ENCODE data around the gene NELFE.

The NELFE gene

DNA sequence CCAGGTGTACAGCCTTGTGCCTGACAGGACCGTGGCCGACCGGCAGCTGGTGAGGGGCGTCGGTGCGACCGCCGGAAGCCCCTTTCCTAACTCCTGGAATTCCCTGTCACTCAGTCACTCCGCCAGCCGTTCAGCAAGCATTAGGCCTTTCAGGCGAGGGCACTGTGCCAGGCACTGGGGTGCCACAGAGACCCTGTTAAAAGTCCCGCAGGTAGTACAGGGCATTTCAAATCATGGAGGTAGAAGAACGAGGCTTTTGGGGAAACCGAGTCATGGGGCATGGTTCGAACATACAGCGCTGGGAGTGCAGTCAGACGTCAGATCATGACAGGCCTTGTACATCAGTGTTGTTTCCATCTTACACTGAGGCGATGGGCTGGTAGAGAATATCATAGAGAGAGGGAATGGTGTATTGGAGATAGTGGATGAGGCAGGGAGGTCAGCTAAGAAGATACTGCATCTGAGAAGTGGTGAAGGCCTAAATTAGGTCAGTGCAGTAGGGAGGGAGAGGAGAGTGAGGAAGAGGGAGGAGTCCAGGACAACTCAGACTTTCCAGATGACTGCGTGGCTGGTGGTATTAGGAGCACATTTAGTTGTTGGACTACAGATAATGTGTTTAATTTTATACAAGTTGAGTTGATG, 14.1 kb upstream of the NELFE start:
- Histone ChIP-seq H3K27me3 (ENCODE audit: control insufficient read depth in 1 of 2, insufficient read depth in 2 of 2, low read length in 2 of 2) (no peaks in the 10 kb centered on the region), H3K9me3 (ENCODE audit: control insufficient read depth in 1 of 2, low read length in 2 of 2) (no peaks in the 10 kb centered on the region), H3K36me3 (ENCODE audit: control insufficient read depth in 1 of 2, insufficient read depth in 2 of 2, low read length in 2 of 2) (peaks cover 11 to 27% of the 10 kb centered on the region in 2 donors), H3K4me1 (ENCODE audit: control insufficient read depth in 1 of 2, insufficient read depth in 2 of 2, low read length in 2 of 2) (peaks cover 24 to 29% of the 10 kb centered on the region in 2 donors), H3K4me3 (ENCODE audit: low read depth in 1 of 2, low read length in 2 of 2) (peak overlapping the region; percentile 90 to 93), H3K9ac (ENCODE audit: low read depth in 1 of 2, low read length in 2 of 2) (peak overlapping the region; percentile 94 to 96), H3K27ac (ENCODE audit: low read depth, low read length) (peak overlapping the region; percentile 99)

DNA sequence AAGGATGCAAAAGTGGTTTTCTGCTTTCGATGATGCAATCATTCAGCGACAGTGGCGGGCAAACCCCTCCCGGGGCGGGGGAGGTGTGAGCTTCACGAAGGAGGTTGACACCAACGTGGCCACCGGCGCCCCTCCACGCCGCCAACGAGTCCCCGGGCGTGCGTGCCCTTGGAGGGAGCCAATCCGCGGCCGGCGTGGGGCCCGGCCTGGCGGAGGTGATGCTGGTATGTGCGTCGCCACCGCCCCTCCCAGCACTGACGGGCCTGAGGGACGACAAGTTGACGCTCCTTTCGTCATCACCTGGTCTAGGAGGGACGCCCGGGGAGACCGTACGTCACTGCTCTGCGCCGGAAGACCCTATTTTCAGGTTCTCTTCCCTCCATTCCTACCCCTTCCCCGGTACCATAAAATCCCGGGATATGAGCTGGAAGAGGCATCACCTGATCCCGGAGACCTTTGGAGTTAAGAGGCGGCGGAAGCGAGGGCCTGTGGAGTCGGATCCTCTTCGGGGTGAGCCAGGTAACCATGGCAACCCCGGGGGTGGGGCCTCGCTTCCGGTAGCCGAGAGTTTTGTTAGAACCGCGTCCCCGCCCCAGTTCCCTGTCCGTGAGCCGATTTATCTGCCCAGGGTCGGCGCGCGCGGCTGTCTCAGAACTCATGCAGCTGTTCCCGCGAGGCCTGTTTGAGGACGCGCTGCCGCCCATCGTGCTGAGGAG, 13.4 kb upstream of the NELFE start, which contains the start of gene DXO:
Gene DXO, minus strand, starts transcription at position 146 of the 716 bp plus-strand sequence. CDS start 463 bp downstream, outside the sequence.
- peaks cover 18 to 34% of the 10 kb centered on the region in 2 donors for H3K36me3 ChIP-seq (ENCODE audit: control insufficient read depth in 1 of 2, insufficient read depth in 2 of 2, low read length in 2 of 2)
- no peaks in the 10 kb centered on the region for H3K9me3 ChIP-seq (ENCODE audit: control insufficient read depth in 1 of 2, low read length in 2 of 2)
- no peaks in the 10 kb centered on the region for H3K27me3 ChIP-seq (ENCODE audit: control insufficient read depth in 1 of 2, insufficient read depth in 2 of 2, low read length in 2 of 2)
- H3K27ac ChIP-seq (ENCODE audit: low read depth, low read length): peak within 1 kb of the TSS; percentile 99
- peak within 1 kb of the TSS; percentile 90 to 93 for H3K4me3 ChIP-seq (ENCODE audit: low read depth in 1 of 2, low read length in 2 of 2)
- H3K4me1 ChIP-seq (ENCODE audit: control insufficient read depth in 1 of 2, insufficient read depth in 2 of 2, low read length in 2 of 2): peaks cover 24 to 29% of the 10 kb centered on the region in 2 donors
- peak within 1 kb of the TSS; percentile 94 to 96 for H3K9ac ChIP-seq (ENCODE audit: low read depth in 1 of 2, low read length in 2 of 2)

GRCh38 chr6:31971279-31971992, 12.7 kb upstream of the NELFE start:
- H3K36me3 ChIP-seq (ENCODE audit: control insufficient read depth in 1 of 2, insufficient read depth in 2 of 2, low read length in 2 of 2): peaks cover 25 to 41% of the 10 kb centered on the region in 2 donors
- H3K9me3 ChIP-seq (ENCODE audit: control insufficient read depth in 1 of 2, low read length in 2 of 2): no peaks in the 10 kb centered on the region
- H3K27ac ChIP-seq (ENCODE audit: low read depth, low read length): peak overlapping the region; percentile 99
- H3K4me3 ChIP-seq (ENCODE audit: low read depth in 1 of 2, low read length in 2 of 2): peak overlapping the region; percentile 90 to 93
- H3K4me1 ChIP-seq (ENCODE audit: control insufficient read depth in 1 of 2, insufficient read depth in 2 of 2, low read length in 2 of 2): peaks cover 24 to 29% of the 10 kb centered on the region in 2 donors
- peak overlapping the region; percentile 94 to 96 for H3K9ac ChIP-seq (ENCODE audit: low read depth in 1 of 2, low read length in 2 of 2)
- no peaks in the 10 kb centered on the region for H3K27me3 ChIP-seq (ENCODE audit: control insufficient read depth in 1 of 2, insufficient read depth in 2 of 2, low read length in 2 of 2)

DNA sequence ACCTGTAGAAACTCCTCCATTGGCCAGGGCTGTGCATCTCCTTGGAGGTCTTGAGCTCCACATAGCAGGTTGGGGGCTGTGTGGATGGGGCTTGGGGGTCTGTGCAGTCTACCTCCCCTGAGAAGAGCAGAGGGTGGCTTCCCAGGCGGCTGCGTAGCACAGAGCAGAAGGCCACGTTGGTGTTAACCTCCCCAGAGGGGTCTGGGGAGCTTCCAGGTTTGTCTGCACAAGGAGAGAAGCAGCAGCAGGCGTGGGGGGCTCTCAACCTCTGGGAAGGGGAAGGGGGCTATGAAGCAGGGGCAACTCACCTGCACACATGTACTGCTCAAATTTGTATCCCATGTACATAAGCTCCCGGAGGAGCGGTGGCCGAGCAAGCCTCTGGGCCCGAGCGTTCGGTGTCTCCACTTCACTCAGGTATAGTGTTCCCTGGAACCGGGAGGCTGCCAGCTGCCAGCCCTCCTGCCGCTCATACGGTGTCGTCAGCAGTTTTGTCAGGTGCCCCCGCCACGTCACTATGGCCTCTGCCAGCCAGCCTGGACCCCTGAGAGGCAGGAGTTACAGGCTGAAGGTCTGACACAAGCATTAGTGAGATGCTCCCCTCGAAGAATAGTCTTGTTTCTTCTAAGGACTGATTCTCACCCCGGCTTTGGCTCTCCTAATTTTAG, 12.0 kb upstream of the NELFE start:
- H3K27me3 ChIP-seq (ENCODE audit: control insufficient read depth in 1 of 2, insufficient read depth in 2 of 2, low read length in 2 of 2): no peaks in the 10 kb centered on the region
- peak overlapping the region; percentile 94 to 96 for H3K9ac ChIP-seq (ENCODE audit: low read depth in 1 of 2, low read length in 2 of 2)
- H3K9me3 ChIP-seq (ENCODE audit: control insufficient read depth in 1 of 2, low read length in 2 of 2): no peaks in the 10 kb centered on the region
- peaks cover 24 to 29% of the 10 kb centered on the region in 2 donors for H3K4me1 ChIP-seq (ENCODE audit: control insufficient read depth in 1 of 2, insufficient read depth in 2 of 2, low read length in 2 of 2)
- H3K4me3 ChIP-seq (ENCODE audit: low read depth in 1 of 2, low read length in 2 of 2): peak overlapping the region; percentile 90 to 93
- peaks cover 28 to 48% of the 10 kb centered on the region in 2 donors for H3K36me3 ChIP-seq (ENCODE audit: control insufficient read depth in 1 of 2, insufficient read depth in 2 of 2, low read length in 2 of 2)
- peak overlapping the region; percentile 99 for H3K27ac ChIP-seq (ENCODE audit: low read depth, low read length)

DNA sequence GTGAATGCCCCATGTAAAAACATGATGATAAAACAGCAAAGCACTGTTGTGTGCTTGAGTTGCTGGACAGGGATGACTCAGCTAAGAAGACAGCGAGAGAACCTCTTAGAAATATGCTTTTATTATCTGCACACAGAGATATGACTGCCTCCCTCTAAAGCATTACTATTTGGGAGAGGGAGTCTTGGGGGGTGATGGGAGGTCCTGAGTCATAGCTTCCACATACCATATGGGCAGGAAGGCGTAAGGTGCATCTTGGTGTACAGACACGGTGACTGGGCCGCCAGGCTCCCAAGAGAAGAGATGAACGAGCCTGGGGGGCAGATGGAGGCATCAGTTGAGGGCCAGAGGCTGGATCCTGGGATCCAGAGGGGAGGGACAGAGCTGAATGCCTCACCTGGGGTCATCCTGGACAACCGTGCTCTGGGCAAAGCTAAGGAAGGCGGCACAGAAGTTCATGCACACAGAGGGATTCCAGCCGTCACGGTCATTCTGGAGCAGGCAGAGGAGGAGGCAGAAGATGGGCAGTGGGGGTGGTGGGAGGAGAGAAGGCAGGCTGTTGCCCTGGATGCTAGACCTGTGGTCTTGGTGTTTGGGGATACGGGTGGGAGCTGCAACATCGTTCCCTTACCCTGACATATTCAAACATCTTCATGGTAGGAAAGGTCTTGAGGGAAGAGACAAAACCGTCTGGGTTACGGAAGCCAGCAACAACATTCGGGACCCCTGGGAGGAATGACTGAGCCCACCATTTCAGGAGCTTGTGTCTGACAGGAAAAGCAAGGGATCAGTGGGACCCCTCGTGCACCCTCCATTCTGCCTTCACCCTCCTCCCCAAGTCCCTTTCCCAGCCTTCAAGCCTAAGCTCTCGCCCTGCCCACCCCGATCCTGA, 11.2 kb upstream of the NELFE start:
- Histone ChIP-seq H3K4me1 (ENCODE audit: control insufficient read depth in 1 of 2, insufficient read depth in 2 of 2, low read length in 2 of 2) (peaks cover 24 to 29% of the 10 kb centered on the region in 2 donors), H3K9ac (ENCODE audit: low read depth in 1 of 2, low read length in 2 of 2) (peak overlapping the region in 1 of 2 donors; percentile 96), H3K36me3 (ENCODE audit: control insufficient read depth in 1 of 2, insufficient read depth in 2 of 2, low read length in 2 of 2) (peaks cover 31 to 55% of the 10 kb centered on the region in 2 donors), H3K27ac (ENCODE audit: low read depth, low read length) (no peak overlapping the region), H3K27me3 (ENCODE audit: control insufficient read depth in 1 of 2, insufficient read depth in 2 of 2, low read length in 2 of 2) (no peaks in the 10 kb centered on the region), H3K9me3 (ENCODE audit: control insufficient read depth in 1 of 2, low read length in 2 of 2) (no peaks in the 10 kb centered on the region), H3K4me3 (ENCODE audit: low read depth in 1 of 2, low read length in 2 of 2) (peak overlapping the region in 1 of 2 donors; percentile 93)

DNA sequence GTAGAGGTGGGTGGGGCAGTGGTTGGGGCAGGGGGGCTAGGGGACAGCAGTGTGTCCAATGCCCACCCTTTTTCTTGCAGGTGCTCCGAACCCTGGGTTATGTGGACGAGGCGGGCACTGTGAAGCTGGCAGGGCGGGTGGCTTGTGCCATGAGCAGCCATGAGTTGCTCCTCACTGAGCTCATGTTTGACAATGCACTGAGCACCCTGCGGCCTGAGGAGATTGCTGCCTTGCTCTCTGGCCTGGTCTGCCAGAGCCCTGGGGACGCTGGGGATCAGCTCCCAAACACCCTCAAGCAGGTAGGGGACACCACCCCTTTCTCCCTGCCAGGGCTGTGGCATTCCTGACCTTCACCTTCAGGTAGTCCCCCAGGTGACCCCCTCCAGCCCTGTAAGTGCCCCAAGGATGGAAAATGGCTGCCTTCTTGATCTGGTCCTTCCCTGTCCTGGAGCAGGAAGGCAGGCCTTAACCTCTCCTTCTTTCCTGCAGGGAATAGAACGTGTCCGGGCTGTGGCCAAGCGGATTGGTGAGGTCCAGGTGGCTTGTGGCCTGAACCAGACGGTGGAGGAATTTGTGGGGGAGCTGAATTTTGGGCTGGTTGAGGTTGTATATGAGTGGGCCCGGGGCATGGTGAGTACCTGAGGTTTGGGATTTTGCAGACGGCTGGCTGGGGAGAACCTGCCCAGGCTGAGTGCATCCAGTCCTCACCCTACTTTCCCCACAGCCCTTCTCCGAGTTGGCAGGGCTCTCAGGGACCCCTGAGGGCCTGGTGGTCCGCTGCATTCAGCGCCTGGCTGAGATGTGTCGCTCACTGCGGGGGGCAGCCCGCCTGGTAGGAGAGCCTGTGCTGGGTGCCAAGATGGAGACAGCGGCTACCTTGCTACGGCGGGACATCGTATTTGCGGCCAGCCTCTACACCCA, 10.3 kb upstream of the NELFE start:
- H3K9ac ChIP-seq (ENCODE audit: low read depth in 1 of 2, low read length in 2 of 2): no peak overlapping the region
- peaks cover 24 to 29% of the 10 kb centered on the region in 2 donors for H3K4me1 ChIP-seq (ENCODE audit: control insufficient read depth in 1 of 2, insufficient read depth in 2 of 2, low read length in 2 of 2)
- peaks cover 38 to 63% of the 10 kb centered on the region in 2 donors for H3K36me3 ChIP-seq (ENCODE audit: control insufficient read depth in 1 of 2, insufficient read depth in 2 of 2, low read length in 2 of 2)
- H3K9me3 ChIP-seq (ENCODE audit: control insufficient read depth in 1 of 2, low read length in 2 of 2): no peaks in the 10 kb centered on the region
- no peak overlapping the region for H3K4me3 ChIP-seq (ENCODE audit: low read depth in 1 of 2, low read length in 2 of 2)
- H3K27me3 ChIP-seq (ENCODE audit: control insufficient read depth in 1 of 2, insufficient read depth in 2 of 2, low read length in 2 of 2): no peaks in the 10 kb centered on the region
- no peak overlapping the region for H3K27ac ChIP-seq (ENCODE audit: low read depth, low read length)

- H3K4me1 ChIP-seq (ENCODE audit: control insufficient read depth in 1 of 2, insufficient read depth in 2 of 2, low read length in 2 of 2): peaks cover 22 to 27% of the 10 kb centered on the region in 2 donors
- H3K27ac ChIP-seq (ENCODE audit: low read depth, low read length): no peak overlapping the region
- peaks cover 42 to 70% of the 10 kb centered on the region in 2 donors for H3K36me3 ChIP-seq (ENCODE audit: control insufficient read depth in 1 of 2, insufficient read depth in 2 of 2, low read length in 2 of 2)
- no peak overlapping the region for H3K4me3 ChIP-seq (ENCODE audit: low read depth in 1 of 2, low read length in 2 of 2)
- H3K27me3 ChIP-seq (ENCODE audit: control insufficient read depth in 1 of 2, insufficient read depth in 2 of 2, low read length in 2 of 2): no peaks in the 10 kb centered on the region
- H3K9ac ChIP-seq (ENCODE audit: low read depth in 1 of 2, low read length in 2 of 2): no peak overlapping the region
- H3K9me3 ChIP-seq (ENCODE audit: control insufficient read depth in 1 of 2, low read length in 2 of 2): no peaks in the 10 kb centered on the region
Observed at GRCh38 chr6:31968326-31968725, 9.6 kb upstream of the NELFE start.

DNA sequence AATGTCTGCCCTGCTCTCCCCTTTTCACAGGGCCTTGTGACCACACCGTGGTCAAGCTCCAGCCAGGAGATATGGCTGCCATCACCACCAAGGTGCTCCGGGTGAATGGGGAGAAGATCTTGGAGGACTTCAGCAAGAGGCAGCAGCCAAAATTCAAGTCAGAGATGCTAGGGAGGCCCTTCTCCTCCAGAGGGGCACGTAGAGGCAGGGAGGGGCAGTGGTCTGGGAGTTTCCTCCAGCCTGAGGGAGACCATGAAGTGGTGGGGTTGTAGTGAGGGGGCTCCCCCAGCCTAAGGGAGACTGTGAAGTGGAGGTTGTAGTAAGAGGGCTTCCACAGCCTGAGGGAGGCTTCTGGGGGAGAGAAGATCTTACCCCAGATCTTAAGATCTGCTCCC, 9.2 kb upstream of the NELFE start:
- Histone ChIP-seq H3K9ac (ENCODE audit: low read depth in 1 of 2, low read length in 2 of 2) (no peak overlapping the region), H3K36me3 (ENCODE audit: control insufficient read depth in 1 of 2, insufficient read depth in 2 of 2, low read length in 2 of 2) (peaks cover 42 to 74% of the 10 kb centered on the region in 2 donors), H3K4me3 (ENCODE audit: low read depth in 1 of 2, low read length in 2 of 2) (no peak overlapping the region), H3K4me1 (ENCODE audit: control insufficient read depth in 1 of 2, insufficient read depth in 2 of 2, low read length in 2 of 2) (peaks cover 18 to 23% of the 10 kb centered on the region in 2 donors), H3K27ac (ENCODE audit: low read depth, low read length) (no peak overlapping the region), H3K9me3 (ENCODE audit: control insufficient read depth in 1 of 2, low read length in 2 of 2) (no peaks in the 10 kb centered on the region), H3K27me3 (ENCODE audit: control insufficient read depth in 1 of 2, insufficient read depth in 2 of 2, low read length in 2 of 2) (no peaks in the 10 kb centered on the region)

All from duodenal mucosa (tissue), 2 donors.